Choroid plexus epithelial cell (primary cell): ENCODE measurements around the gene MYH11.

Experiments used
- DNase-seq: peaks from one replicate; pipeline ENCODE4 v3.0.0-alpha.2; 2010; ENCODE audit warnings: low read depth
- H3K4me3 ChIP-seq: 2 replicates; pipeline ENCODE4 v1.5.1; 2011; ENCODE audit warnings: low read depth, mild to moderate bottlenecking, control low read depth, low read length, moderate library complexity
- CTCF ChIP-seq: conservative IDR thresholded peaks from 2 replicates; pipeline ENCODE4 v1.5.1; 2011; ENCODE audit warnings: low read depth, mild to moderate bottlenecking, control low read depth, inconsistent platforms, low read length, moderate library complexity

Gene MYH11

GRCh38 chr16:15690296-15690695, 166.5 kb downstream of the MYH11 start:
- no peak for TF ChIP-seq CTCF
- peak; percentile 5 for DNase-seq
- no peak overlapping the region for H3K4me3 ChIP-seq

- no peak overlapping the region for H3K4me3 ChIP-seq
- DNase-seq: no peak
- TF ChIP-seq CTCF: no peak
Measured at GRCh38 chr16:15689290-15689689, 167.5 kb downstream of the MYH11 start.

GRCh38 chr16:15686287-15686686, 170.5 kb downstream of the MYH11 start:
- no peak for TF ChIP-seq CTCF
- H3K4me3 ChIP-seq: no peak overlapping the region
- DNase-seq: no peak

- DNase-seq: peak; percentile 88
- peak; percentile 78 for TF ChIP-seq CTCF
- no peak overlapping the region for H3K4me3 ChIP-seq
Measured at GRCh38 chr16:15682105-15682570, 174.7 kb downstream of the MYH11 start.

GRCh38 chr16:15677447-15677846, 179.4 kb downstream of the MYH11 start:
- H3K4me3 ChIP-seq: no peak overlapping the region
- TF ChIP-seq CTCF: no peak
- DNase-seq: no peak

GRCh38 chr16:15676506-15676905, 180.3 kb downstream of the MYH11 start:
- no peak overlapping the region for H3K4me3 ChIP-seq
- no peak for TF ChIP-seq CTCF
- DNase-seq: no peak

GRCh38 chr16:15674571-15674970, 182.3 kb downstream of the MYH11 start:
- no peak for TF ChIP-seq CTCF
- no peak overlapping the region for H3K4me3 ChIP-seq
- DNase-seq: no peak
